Muscle of leg (tissue), 11 donors: ENCODE results near the gene ATXN1. TPM values are rescaled to one million over a fixed set of nuclear protein-coding genes. Genes with fewer than 3 reads are reported as not detected.

Experiments used
- DNase-seq: peaks from one replicate; pipeline ENCODE4 v3.0.0; 2013
- H3K27ac ChIP-seq: one replicate; pipeline ENCODE4 v1.5.1; 2013; ENCODE audit warnings: mild to moderate bottlenecking, low read length, control low read depth
- H3K27me3 ChIP-seq: one replicate; pipeline ENCODE4 v1.6.1; 2013; ENCODE audit warnings: low read length; ENCODE audit not compliant: control insufficient read depth, insufficient read depth
- H3K36me3 ChIP-seq: one replicate; pipeline ENCODE4 v1.6.1; 2013; ENCODE audit warnings: low read length; ENCODE audit not compliant: control insufficient read depth, insufficient read depth
- H3K4me1 ChIP-seq: one replicate; pipeline ENCODE4 v1.6.1; 2013; ENCODE audit warnings: low read length; ENCODE audit not compliant: control insufficient read depth, insufficient read depth
- H3K4me3 ChIP-seq: one replicate; pipeline ENCODE4 v1.5.1; 2013; ENCODE audit warnings: low read length, control low read depth
- H3K9me3 ChIP-seq: replicated peaks from 2 replicates; pipeline ENCODE4 v1.6.1; 2013; ENCODE audit warnings: low read depth, low read length; ENCODE audit not compliant: control insufficient read depth
- WGBS: methylation state at CpG from one replicate; pipeline ENCODE4 v1.1.5; 2013; ENCODE audit warnings: missing lambda C conversion rate; ENCODE audit not compliant: insufficient coverage; 5-methylcytosine and 5-hydroxymethylcytosine counted together
- polyA plus RNA-seq, 8 donors: library from polyadenylated mRNA; unstranded; fragments of 120-200 nt; gene quantifications; one replicate each; pipeline versions ENCODE4 v1.2.1 to v1.2.3, GENCODE V29; 2013; ENCODE audit warnings: inconsistent platforms in 1 of 8, low replicate concordance in 1 of 8; ENCODE audit not compliant: insufficient read length in 8 of 8, insufficient read depth in 1 of 8
- total RNA-seq: library from RNA; stranded (reverse); fragments of 120-200 nt; gene quantifications from one replicate; pipeline ENCODE4 v1.2.4, GENCODE V29; 2013

Gene ATXN1
- total and polyA plus RNA-seq, 9 donors, result 10.2 to 19.9 (median 12.9) TPM

GRCh38 chr6:16595514-16596120 is 165.6 kb downstream of the ATXN1 start:
- WGBS, result 83% methylated on average over 4 of the region's 8 CpGs
- H3K4me3 ChIP-seq, result no peak overlapping the region
- H3K9me3 ChIP-seq, result no peaks in the 10 kb centered on the region
- no peaks in the 10 kb centered on the region for H3K4me1 ChIP-seq
- no peak for DNase-seq
- no peak overlapping the region for H3K27ac ChIP-seq
- no peaks in the 10 kb centered on the region for H3K27me3 ChIP-seq
- no peaks in the 10 kb centered on the region for H3K36me3 ChIP-seq

DNA sequence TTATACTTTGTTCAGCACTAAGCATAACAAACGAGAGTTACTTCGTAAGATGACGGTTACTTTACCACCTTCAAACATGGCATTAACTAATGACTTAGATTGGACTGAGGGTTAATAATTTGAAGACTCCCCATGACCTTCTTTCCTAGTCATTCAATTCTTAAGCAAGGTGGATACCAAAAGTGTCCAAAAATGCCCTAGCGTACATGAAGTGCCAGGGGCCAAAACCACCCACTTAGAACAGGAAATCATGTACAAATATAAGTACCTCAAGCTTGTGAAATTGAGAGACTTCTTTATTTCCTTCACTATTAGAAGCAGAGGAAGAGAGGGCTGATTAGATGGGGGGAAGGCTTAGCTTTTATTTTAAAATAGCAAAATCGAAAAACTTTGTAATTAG is 166.4 kb downstream of the ATXN1 start:
- WGBS, result no CpG with 5 or more reads among the region's 5 CpGs
- Histone ChIP-seq H3K36me3 (no peaks in the 10 kb centered on the region), H3K4me1 (no peaks in the 10 kb centered on the region), H3K27ac (no peak overlapping the region), H3K4me3 (no peak overlapping the region), H3K27me3 (no peaks in the 10 kb centered on the region), H3K9me3 (no peaks in the 10 kb centered on the region)
- no peak for DNase-seq

- H3K4me1 ChIP-seq, result peaks cover 2% of the 10 kb centered on the region
- H3K36me3 ChIP-seq, result no peaks in the 10 kb centered on the region
- no peak for DNase-seq
- H3K27ac ChIP-seq, result no peak overlapping the region
- WGBS, result 84% methylated on average over 7 of the region's 12 CpGs
- no peak overlapping the region for H3K4me3 ChIP-seq
- H3K27me3 ChIP-seq, result no peaks in the 10 kb centered on the region
- H3K9me3 ChIP-seq, result no peaks in the 10 kb centered on the region
These were observed 168.9 kb downstream of the ATXN1 start for GRCh38 chr6:16592223-16592911.

GRCh38 chr6:16591396-16592222 is 169.7 kb downstream of the ATXN1 start:
- DNase-seq, result peak; percentile 47
- H3K4me1 ChIP-seq, result peaks cover 2% of the 10 kb centered on the region
- no peaks in the 10 kb centered on the region for H3K36me3 ChIP-seq
- 63% methylated on average over 6 of the region's 11 CpGs for WGBS
- no peaks in the 10 kb centered on the region for H3K9me3 ChIP-seq
- H3K27ac ChIP-seq, result peak overlapping the region; percentile 31
- H3K4me3 ChIP-seq, result no peak overlapping the region
- no peaks in the 10 kb centered on the region for H3K27me3 ChIP-seq

GRCh38 chr6:16585805-16586204 is 175.5 kb downstream of the ATXN1 start:
- 87% methylated on average over 3 of the region's 6 CpGs for WGBS
- Histone ChIP-seq H3K27ac (no peak overlapping the region), H3K36me3 (peaks cover 8% of the 10 kb centered on the region), H3K4me1 (peaks cover 2% of the 10 kb centered on the region), H3K27me3 (no peaks in the 10 kb centered on the region), H3K9me3 (no peaks in the 10 kb centered on the region), H3K4me3 (no peak overlapping the region)
- peak; percentile 51 for DNase-seq

DNA sequence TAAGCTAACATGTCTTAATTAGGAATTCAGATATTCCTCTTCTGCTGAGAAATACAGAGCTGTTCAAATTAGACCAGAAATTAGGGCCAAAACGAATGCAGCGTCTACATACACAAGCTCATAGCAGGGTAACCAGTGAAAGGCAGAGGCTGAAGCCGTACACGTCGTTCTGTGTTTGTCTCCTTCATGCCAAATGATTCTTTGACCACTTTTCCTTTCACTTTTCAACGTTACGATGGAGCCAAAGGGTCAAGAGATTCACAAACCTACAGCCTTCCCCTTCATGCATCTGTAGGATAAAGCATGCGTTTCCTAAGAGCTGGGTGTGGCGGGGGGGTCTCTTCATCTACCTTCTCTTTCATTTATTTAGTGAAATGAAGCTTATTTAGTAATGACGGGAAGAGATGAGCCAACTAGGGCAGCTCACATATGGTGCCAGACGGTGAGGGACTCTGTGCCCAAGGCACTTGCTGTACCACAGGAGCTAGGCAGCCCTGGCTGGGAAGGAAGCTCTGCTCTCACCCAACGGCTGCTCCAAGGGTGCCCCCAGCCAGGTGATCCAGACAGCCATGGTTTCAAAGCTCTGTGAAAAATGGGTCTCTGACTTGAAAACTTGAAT is 178.0 kb downstream of the ATXN1 start:
- DNase-seq, result peak; percentile 15

DNA sequence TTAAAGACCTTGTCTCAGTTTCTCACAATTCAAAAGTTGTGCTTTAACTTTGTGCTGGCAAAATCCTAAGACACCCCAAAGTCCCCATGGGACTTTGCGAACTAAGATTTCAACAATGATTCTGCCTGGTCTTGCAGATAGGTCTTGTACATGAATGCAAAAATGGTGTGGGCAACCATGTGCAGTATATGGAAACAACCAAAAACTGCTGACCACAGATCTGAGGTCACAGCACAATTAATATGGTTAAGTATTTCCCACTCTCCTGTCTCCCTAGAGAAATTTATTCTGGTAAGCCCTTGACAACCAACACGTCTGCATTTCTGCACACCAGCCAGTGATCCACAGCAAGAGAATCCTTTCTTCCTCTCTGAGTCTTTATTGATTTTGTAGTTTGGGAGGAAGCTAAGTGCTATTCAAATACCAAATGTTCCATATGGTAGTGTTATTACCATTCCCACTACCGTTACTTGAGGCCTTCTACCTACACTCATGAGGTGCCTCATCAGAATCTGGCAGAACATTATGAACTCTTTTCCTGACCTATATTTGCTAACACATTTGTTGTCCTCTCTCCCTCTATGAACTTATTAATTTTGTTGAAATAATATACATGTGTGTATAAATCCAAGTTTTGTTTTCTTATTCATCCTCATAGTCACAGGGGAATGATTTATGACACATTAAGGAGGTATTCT is 178.7 kb downstream of the ATXN1 start:
- no peak overlapping the region for H3K27ac ChIP-seq
- no peaks in the 10 kb centered on the region for H3K9me3 ChIP-seq
- DNase-seq, result no peak
- WGBS, result 60% methylated on average over 1 of the region's 3 CpGs
- H3K4me3 ChIP-seq, result no peak overlapping the region
- no peaks in the 10 kb centered on the region for H3K27me3 ChIP-seq
- H3K4me1 ChIP-seq, result no peaks in the 10 kb centered on the region
- H3K36me3 ChIP-seq, result peaks cover 8% of the 10 kb centered on the region

More for the DNA sequence above, 178.0 kb downstream of the ATXN1 start:
- no peak overlapping the region for H3K4me3 ChIP-seq
- H3K36me3 ChIP-seq, result peaks cover 8% of the 10 kb centered on the region
- H3K27ac ChIP-seq, result no peak overlapping the region
- no peaks in the 10 kb centered on the region for H3K9me3 ChIP-seq
- H3K27me3 ChIP-seq, result no peaks in the 10 kb centered on the region
- 82% methylated on average over 9 of the region's 12 CpGs for WGBS
- peaks cover 2% of the 10 kb centered on the region for H3K4me1 ChIP-seq

- Histone ChIP-seq H3K9me3 (no peaks in the 10 kb centered on the region), H3K27me3 (no peaks in the 10 kb centered on the region), H3K36me3 (peaks cover 8% of the 10 kb centered on the region), H3K4me1 (no peaks in the 10 kb centered on the region), H3K4me3 (no peak overlapping the region), H3K27ac (no peak overlapping the region)
- no CpG with 5 or more reads among the region's 3 CpGs for WGBS
- DNase-seq, result peak; percentile 65
These were observed 182.5 kb downstream of the ATXN1 start for GRCh38 chr6:16578695-16579285.

- Histone ChIP-seq H3K9me3 (no peaks in the 10 kb centered on the region), H3K36me3 (no peaks in the 10 kb centered on the region), H3K27ac (no peak overlapping the region), H3K4me1 (no peaks in the 10 kb centered on the region), H3K4me3 (no peak overlapping the region), H3K27me3 (no peaks in the 10 kb centered on the region)
- DNase-seq, result no peak
- WGBS, result 92% methylated on average over 2 of the region's 9 CpGs
These were observed 184.6 kb downstream of the ATXN1 start for GRCh38 chr6:16576451-16577368.
